CD4-positive, alpha-beta T cell (primary cell): ENCODE data around the gene CEP89. TPM values are rescaled to one million over a fixed set of nuclear protein-coding genes. Genes with fewer than 3 reads are reported as not detected.

ENCODE experiments used
- ATAC-seq: fragments of 200-7000 bp; cut with Tn5 transposase; one replicate; pipeline ENCODE4 v1.10.0; 2022; ENCODE audit warnings: mild to moderate bottlenecking; ENCODE audit not compliant: poor library complexity
- CTCF ChIA-PET: fragments of 350-600 bp; sonication (Branson Sonifier 250); formaldehyde crosslinking; loops from one replicate; lab custom pipeline; 2021; ENCODE audit warnings: antibody characterized with exemption, inconsistent platforms; lab: Charles Lee
- POLR2A ChIA-PET: fragments of 350-600 bp; sonication (Branson Sonifier 250); formaldehyde crosslinking; loops from one replicate; lab custom pipeline; 2021; ENCODE audit warnings: antibody characterized with exemption, inconsistent platforms; lab: Charles Lee
- DNase-seq, 14 experiments: peaks; one replicate each; pipeline ENCODE4 v3.0.0-alpha.2; 2013 to 2020; ENCODE audit warnings: mixed read lengths in 2 of 14
- H3K27ac ChIP-seq, 2 donors: one replicate each; pipeline versions ENCODE4 v1.5.1 to v1.7.0; 2013; ENCODE audit warnings: low read length in 2 of 2, low read depth in 1 of 2, mild to moderate bottlenecking in 1 of 2
- H3K27me3 ChIP-seq, 2 experiments: 1 replicate in 1 of 2; 2 replicates in 1 of 2; pipeline versions ENCODE4 v1.6.1 to v1.7.0; 2013; ENCODE audit warnings: low read length in 2 of 2, control low read depth in 1 of 2, mild to moderate bottlenecking in 1 of 2, moderate library complexity in 1 of 2; ENCODE audit not compliant: insufficient read depth in 2 of 2, control insufficient read depth in 1 of 2
- H3K36me3 ChIP-seq: one replicate; pipeline ENCODE4 v1.6.1; 2013; ENCODE audit warnings: low read length, control low read depth; ENCODE audit not compliant: insufficient read depth
- H3K4me1 ChIP-seq: one replicate; pipeline ENCODE4 v1.6.1; 2013; ENCODE audit warnings: low read length, control low read depth; ENCODE audit not compliant: insufficient read depth
- H3K4me3 ChIP-seq: one replicate; pipeline ENCODE4 v1.5.1; 2013; ENCODE audit warnings: mild to moderate bottlenecking, low read length, moderate library complexity
- H3K9me3 ChIP-seq, 2 experiments: 1 replicate in 1 of 2; 2 replicates in 1 of 2; pipeline versions ENCODE4 v1.6.1 to v1.7.0; 2013; ENCODE audit warnings: low read length in 2 of 2, mild to moderate bottlenecking in 2 of 2, control low read depth in 1 of 2, moderate library complexity in 1 of 2; ENCODE audit not compliant: control insufficient read depth in 1 of 2, insufficient read depth in 1 of 2
- H3K27ac Mint-ChIP-seq: one replicate; pipeline ENCODE4 v1.8.0; 2020; ENCODE audit warnings: mixed read lengths
- H3K27me3 Mint-ChIP-seq: one replicate; pipeline ENCODE4 v1.8.0; 2021; ENCODE audit warnings: mixed read lengths
- H3K36me3 Mint-ChIP-seq: one replicate; pipeline ENCODE4 v1.8.0; 2021; ENCODE audit warnings: low read depth, mixed read lengths
- H3K4me1 Mint-ChIP-seq: one replicate; pipeline ENCODE4 v1.8.0; 2021; ENCODE audit warnings: low read depth, mixed read lengths
- H3K4me3 Mint-ChIP-seq: one replicate; pipeline ENCODE4 v1.8.0; 2020; ENCODE audit warnings: mild to moderate bottlenecking, mixed read lengths
- H3K9me3 Mint-ChIP-seq: one replicate; pipeline ENCODE4 v1.8.0; 2020; ENCODE audit warnings: mixed read lengths
- CTCF ChIP-seq: fragments of 200-600 bp; IDR thresholded peaks from one replicate; pipeline ENCODE4 v1.8.0; 2022; ENCODE audit warnings: antibody characterized with exemption, mild to moderate bottlenecking
- intact Hi-C, 2 experiments: fragments of 100-400 bp; cut with DNase I in 1 of 2; cut with micrococcal nuclease in 1 of 2; formaldehyde crosslinking; loops; one replicate each; pipeline versions ENCODE4 v1.15.1 to v1.9.0; 2023 to 2025; cut with DNase I, micrococcal nuclease
- total RNA-seq, 174 experiments: library from RNA in 2 of 174; stranded (reverse) in 2 of 174; gene quantifications; one replicate each; pipeline ENCODE4 v1.2.3 and lab custom pipeline; 2021 to 2026

CEP89 gene
- total RNA-seq, 2 experiments from 2014 or later: 4.0 to 5.1 TPM

DNA sequence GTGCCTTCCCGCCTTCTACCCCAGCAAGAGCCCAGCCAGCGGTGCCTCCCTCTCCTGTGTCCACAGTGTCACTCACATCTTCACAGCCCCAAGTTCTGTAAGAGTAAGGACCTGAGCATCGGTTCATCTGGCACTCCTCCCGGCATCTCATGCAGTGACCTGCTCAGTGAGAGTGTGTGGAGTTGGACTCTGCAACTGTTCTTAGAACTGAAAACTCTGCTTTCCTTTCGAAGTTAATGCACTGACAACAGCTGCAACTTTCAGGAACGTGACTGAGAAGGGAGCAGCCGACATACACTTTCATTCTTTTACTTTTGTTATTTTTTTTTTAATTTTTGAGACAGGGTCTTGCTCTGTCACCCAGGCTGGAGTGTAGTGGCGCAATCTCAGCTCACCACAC is 41.2 kb downstream of the CEP89 start:
- DNase-seq (no peak), ATAC-seq (no peak)
- Histone ChIP-seq H3K36me3 (peaks cover 17% of the 10 kb centered on the region), H3K4me1 (no peaks in the 10 kb centered on the region), H3K9me3 (peaks cover 6% of the 10 kb centered on the region in 2 experiments), H3K4me3 (no peak overlapping the region), H3K27ac (no peak overlapping the region), H3K27me3 (no peaks in the 10 kb centered on the region)
- ChIA-PET CTCF (no interaction called here), POLR2A (no interaction called here)
- intact Hi-C loops: no loop called here
- H3K27ac Mint-ChIP-seq: no peak overlapping the region
- H3K9me3 Mint-ChIP-seq: peaks cover 2% of the 10 kb centered on the region
- TF ChIP-seq CTCF: no peak
- no peak overlapping the region for H3K4me3 Mint-ChIP-seq
- H3K36me3 Mint-ChIP-seq: peaks cover 76% of the 10 kb centered on the region
- no peaks in the 10 kb centered on the region for H3K4me1 Mint-ChIP-seq
- no peaks in the 10 kb centered on the region for H3K27me3 Mint-ChIP-seq

DNA sequence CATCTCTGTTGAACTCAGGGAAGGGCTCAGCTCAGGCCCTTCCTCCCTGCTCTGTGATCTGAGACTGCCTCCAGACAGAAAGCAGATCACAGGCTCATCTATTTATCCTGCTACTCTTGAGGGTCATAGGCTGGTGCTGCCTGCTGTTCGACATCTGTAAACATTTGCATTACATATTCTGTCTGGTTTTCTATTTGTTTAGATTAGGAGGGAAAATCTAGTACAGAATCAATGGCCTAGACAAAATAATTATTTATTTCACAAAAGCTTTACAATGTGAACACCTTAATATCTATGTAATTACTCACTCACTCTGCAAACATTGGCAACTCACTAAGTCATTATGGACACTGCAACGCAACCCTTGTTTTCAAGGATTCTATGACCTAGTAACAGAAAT is 43.0 kb downstream of the CEP89 start:
- Histone ChIP-seq H3K27me3 (no peaks in the 10 kb centered on the region), H3K9me3 (peaks cover 6% of the 10 kb centered on the region in 2 experiments), H3K36me3 (peaks cover 17% of the 10 kb centered on the region), H3K4me3 (no peak overlapping the region), H3K27ac (no peak overlapping the region), H3K4me1 (no peaks in the 10 kb centered on the region)
- intact Hi-C loops: no loop called here
- H3K27me3 Mint-ChIP-seq: no peaks in the 10 kb centered on the region
- CTCF ChIA-PET: no interaction called here
- peaks cover 76% of the 10 kb centered on the region for H3K36me3 Mint-ChIP-seq
- POLR2A ChIA-PET: no interaction called here
- ATAC-seq (no peak), DNase-seq (no peak)
- no peaks in the 10 kb centered on the region for H3K4me1 Mint-ChIP-seq
- H3K4me3 Mint-ChIP-seq: no peak overlapping the region
- no peak overlapping the region for H3K27ac Mint-ChIP-seq
- no peak for TF ChIP-seq CTCF
- H3K9me3 Mint-ChIP-seq: peaks cover 2% of the 10 kb centered on the region

GRCh38 chr19:32924200-32924599 is 47.6 kb downstream of the CEP89 start:
- Histone ChIP-seq H3K27me3 (no peaks in the 10 kb centered on the region), H3K4me3 (no peak overlapping the region), H3K27ac (no peak overlapping the region), H3K9me3 (peaks cover 6% of the 10 kb centered on the region in 2 experiments), H3K4me1 (no peaks in the 10 kb centered on the region), H3K36me3 (peaks cover 10% of the 10 kb centered on the region)
- intact Hi-C loops: no loop called here
- peaks cover 62% of the 10 kb centered on the region for H3K36me3 Mint-ChIP-seq
- TF ChIP-seq CTCF: no peak
- DNase-seq (no peak), ATAC-seq (no peak)
- no peaks in the 10 kb centered on the region for H3K4me1 Mint-ChIP-seq
- H3K4me3 Mint-ChIP-seq: no peak overlapping the region
- POLR2A ChIA-PET: no interaction called here
- H3K27me3 Mint-ChIP-seq: no peaks in the 10 kb centered on the region
- peaks cover 2% of the 10 kb centered on the region for H3K9me3 Mint-ChIP-seq
- CTCF ChIA-PET: no interaction called here
- H3K27ac Mint-ChIP-seq: no peak overlapping the region
